Measurements from ENCODE around the gene HCN4. TPM values are rescaled to one million over a fixed set of nuclear protein-coding genes. Genes with fewer than 3 reads are reported as not detected.

HCN4 gene
- total RNA-seq, 4 donors from 2014 or later, result 0.14 TPM; not detected in 3

- intact Hi-C loops (cut with DNase I; ENCODE audit: low total_unique reads), result no loop called here
- peaks cover 19% of the 10 kb centered on the region for H3K27me3 ChIP-seq
- WGBS, 2 donors (ENCODE audit: low coverage in 1 of 2), result 67 to 74% methylated on average over 8 of the region's 8 CpGs
- no peak for TF ChIP-seq POLR2A (IDR thresholded peaks at IDR 0.05)
- TF ChIP-seq CTCF (IDR thresholded peaks at IDR 0.05), result no peak
- no peak for TF ChIP-seq EP300 (IDR thresholded peaks at IDR 0.05; ENCODE audit: low read depth)
- TF ChIP-seq POLR2AphosphoS5 (IDR thresholded peaks at IDR 0.05), result no peak
- H3K27ac ChIP-seq, result no peak overlapping the region
- H3K36me3 ChIP-seq, result no peaks in the 10 kb centered on the region
- H3K4me1 ChIP-seq, result no peaks in the 10 kb centered on the region
- no peak overlapping the region for H3K4me3 ChIP-seq
- H3K9me3 ChIP-seq, result no peaks in the 10 kb centered on the region
- no peak for DNase-seq
- in situ Hi-C loops (cut with MboI; ENCODE audit: low pct_ligation_motif_present in 1 of 4, low pct_unique_long_range_greater_than_20kb in 1 of 4, low sequenced_read_pairs in 3 of 4), result no loop called here
Observed at GRCh38 chr15:73319460-73320245, 49.1 kb downstream of the HCN4 start.

- intact Hi-C loops (cut with DNase I; ENCODE audit: low total_unique reads), result no loop called here
- Histone ChIP-seq H3K4me3 (no peak overlapping the region), H3K27me3 (peaks cover 19% of the 10 kb centered on the region), H3K36me3 (no peaks in the 10 kb centered on the region), H3K4me1 (no peaks in the 10 kb centered on the region), H3K9me3 (no peaks in the 10 kb centered on the region), H3K27ac (no peak overlapping the region)
- no peak for TF ChIP-seq CTCF (IDR thresholded peaks at IDR 0.05)
- no peak for TF ChIP-seq EP300 (IDR thresholded peaks at IDR 0.05; ENCODE audit: low read depth)
- TF ChIP-seq POLR2AphosphoS5 (IDR thresholded peaks at IDR 0.05), result no peak
- TF ChIP-seq POLR2A (IDR thresholded peaks at IDR 0.05), result no peak
- 28 to 40% methylated on average over 1 to 28 of the region's 42 CpGs for WGBS, 2 donors (ENCODE audit: low coverage in 1 of 2)
- DNase-seq, result no peak
- in situ Hi-C loops (cut with MboI; ENCODE audit: low pct_ligation_motif_present in 1 of 4, low pct_unique_long_range_greater_than_20kb in 1 of 4, low sequenced_read_pairs in 3 of 4), result no loop called here
Observed at GRCh38 chr15:73318463-73319351, 50.1 kb downstream of the HCN4 start.

GRCh38 chr15:73317651-73318462, 50.9 kb downstream of the HCN4 start:
- no peak overlapping the region for H3K27ac ChIP-seq
- intact Hi-C loops (cut with DNase I; ENCODE audit: low total_unique reads) (no loop called here), in situ Hi-C loops (cut with MboI; ENCODE audit: low pct_ligation_motif_present in 1 of 4, low pct_unique_long_range_greater_than_20kb in 1 of 4, low sequenced_read_pairs in 3 of 4) (no loop called here)
- H3K4me1 ChIP-seq, result no peaks in the 10 kb centered on the region
- H3K27me3 ChIP-seq, result peaks cover 19% of the 10 kb centered on the region
- WGBS, 2 donors (ENCODE audit: low coverage in 1 of 2), result 60 to 76% methylated on average over 2 to 16 of the region's 16 CpGs
- H3K4me3 ChIP-seq, result no peak overlapping the region
- H3K36me3 ChIP-seq, result no peaks in the 10 kb centered on the region
- no peak for TF ChIP-seq EP300 (IDR thresholded peaks at IDR 0.05; ENCODE audit: low read depth)
- TF ChIP-seq POLR2A (IDR thresholded peaks at IDR 0.05), result no peak
- TF ChIP-seq POLR2AphosphoS5 (IDR thresholded peaks at IDR 0.05), result no peak
- no peak for TF ChIP-seq CTCF (IDR thresholded peaks at IDR 0.05)
- DNase-seq, result no peak
- H3K9me3 ChIP-seq, result no peaks in the 10 kb centered on the region

- DNase-seq, result no peak
- Histone ChIP-seq H3K9me3 (no peaks in the 10 kb centered on the region), H3K4me3 (no peak overlapping the region), H3K27ac (no peak overlapping the region), H3K4me1 (no peaks in the 10 kb centered on the region), H3K36me3 (no peaks in the 10 kb centered on the region), H3K27me3 (peaks cover 4% of the 10 kb centered on the region)
- in situ Hi-C loops (cut with MboI; ENCODE audit: low pct_ligation_motif_present in 1 of 4, low pct_unique_long_range_greater_than_20kb in 1 of 4, low sequenced_read_pairs in 3 of 4) (no loop called here), intact Hi-C loops (cut with DNase I; ENCODE audit: low total_unique reads) (no loop called here)
- TF ChIP-seq POLR2A (IDR thresholded peaks at IDR 0.05), result no peak
- TF ChIP-seq EP300 (IDR thresholded peaks at IDR 0.05; ENCODE audit: low read depth), result no peak
- no peak for TF ChIP-seq POLR2AphosphoS5 (IDR thresholded peaks at IDR 0.05)
- no peak for TF ChIP-seq CTCF (IDR thresholded peaks at IDR 0.05)
- whole genome bisulfite sequencing, 2 donors (ENCODE audit: low coverage in 1 of 2), result 64% methylated on average over 2 of the region's 2 CpGs
Observed at GRCh38 chr15:73313861-73314260, 54.9 kb downstream of the HCN4 start.
